ENCODE measurements around the gene ADGRG4.

The ADGRG4 gene

GRCh38 chrX:136344320-136344719 lies 43.6 kb downstream of the ADGRG4 start:
- no peak overlapping the region for H3K4me3 ChIP-seq (ENCODE audit: low read depth, low read length)
- TF ChIP-seq CTCF (IDR thresholded peaks at IDR 0.05; ENCODE audit: low read depth, low read length): no peak

- no peak overlapping the region for H3K4me3 ChIP-seq (ENCODE audit: low read depth, low read length)
- TF ChIP-seq CTCF (IDR thresholded peaks at IDR 0.05; ENCODE audit: low read depth, low read length): no peak
Observed at GRCh38 chrX:136346506-136346905, 45.7 kb downstream of the ADGRG4 start.

DNA sequence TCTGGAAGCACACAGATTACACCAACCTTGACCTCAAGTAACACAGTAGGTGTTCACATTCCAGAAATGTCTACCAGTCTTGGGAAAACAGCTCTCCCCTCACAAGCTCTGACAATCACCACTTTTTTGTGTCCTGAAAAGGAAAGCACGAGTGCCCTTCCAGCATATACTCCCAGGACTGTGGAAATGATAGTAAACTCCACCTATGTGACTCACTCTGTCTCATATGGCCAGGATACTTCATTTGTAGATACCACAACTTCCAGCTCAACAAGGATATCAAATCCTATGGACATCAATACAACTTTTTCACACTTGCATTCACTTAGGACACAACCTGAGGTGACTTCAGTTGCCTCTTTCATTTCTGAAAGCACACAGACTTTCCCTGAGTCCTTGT lies 46.9 kb downstream of the ADGRG4 start:
- TF ChIP-seq CTCF (IDR thresholded peaks at IDR 0.05; ENCODE audit: low read depth, low read length): no peak
- no peak overlapping the region for H3K4me3 ChIP-seq (ENCODE audit: low read depth, low read length)

- TF ChIP-seq CTCF (IDR thresholded peaks at IDR 0.05; ENCODE audit: low read depth, low read length): no peak
- H3K4me3 ChIP-seq (ENCODE audit: low read depth, low read length): no peak overlapping the region
Observed at GRCh38 chrX:136353526-136354093, 52.8 kb downstream of the ADGRG4 start.

DNA sequence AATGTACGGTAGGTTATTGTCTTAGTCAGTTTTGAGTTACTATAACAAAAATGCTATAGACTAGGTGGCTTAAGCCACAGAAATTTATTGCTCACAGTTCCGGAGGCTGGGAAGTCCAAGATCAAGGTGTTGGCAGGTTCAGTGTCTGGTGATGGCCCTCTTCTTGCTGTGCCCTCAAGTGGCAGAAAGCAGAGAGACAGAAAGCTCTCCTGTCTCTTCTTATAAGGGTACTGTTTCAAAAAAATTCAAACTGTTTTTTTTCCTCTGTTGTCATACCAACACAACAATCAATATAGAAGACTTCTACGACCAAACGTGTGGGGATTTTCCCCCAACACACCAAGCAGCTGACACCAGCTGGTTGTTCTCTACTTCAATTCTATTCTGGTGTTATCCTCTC lies 53.4 kb downstream of the ADGRG4 start:
- no peak for TF ChIP-seq CTCF (IDR thresholded peaks at IDR 0.05; ENCODE audit: low read depth, low read length)
- H3K4me3 ChIP-seq (ENCODE audit: low read depth, low read length): no peak overlapping the region

GRCh38 chrX:136369377-136369776 lies 68.6 kb downstream of the ADGRG4 start:
- TF ChIP-seq CTCF (IDR thresholded peaks at IDR 0.05; ENCODE audit: low read depth, low read length): no peak
- H3K4me3 ChIP-seq (ENCODE audit: low read depth, low read length): no peak overlapping the region

- TF ChIP-seq CTCF (IDR thresholded peaks at IDR 0.05; ENCODE audit: low read depth, low read length): no peak
- no peak overlapping the region for H3K4me3 ChIP-seq (ENCODE audit: low read depth, low read length)
Observed at GRCh38 chrX:136376713-136377112, 76.0 kb downstream of the ADGRG4 start.
